Cardiac septum (tissue), 1 donor: ENCODE measurements around the gene WASF2. TPM values are rescaled to one million over a fixed set of nuclear protein-coding genes. Genes with fewer than 3 reads are reported as not detected.
A peak's percentile ranks its signal among the peaks of the same experiment; 100 is the strongest.
"Not testable (repeated sequence)": the region's sequence is repeated elsewhere in the genome, so short reads cannot be mapped to it uniquely, and the experiment has no call there.

Experiments used
- DNase-seq: peaks from one replicate; pipeline ENCODE4 v3.0.0-alpha.2; 2020; ENCODE audit warnings: low spot score
- intact Hi-C: fragments of 100-400 bp; cut with DNase I; formaldehyde crosslinking; loops from one replicate; pipeline ENCODE4 v1.14.0; 2022
- total RNA-seq: library from RNA; stranded (reverse); fragmentation: NEBNext Ultra II Directional; extraction: Animal tissue kit (Norgen Biotek cat#: 25700); gene quantifications from one replicate; pipeline ENCODE4 v1.2.1, GENCODE V29; 2021
- donor health status: DM: no; HTN: no; CAD: no.

WASF2 gene
- total RNA-seq, 1 donor from 2014 or later = 59.3 TPM

DNA sequence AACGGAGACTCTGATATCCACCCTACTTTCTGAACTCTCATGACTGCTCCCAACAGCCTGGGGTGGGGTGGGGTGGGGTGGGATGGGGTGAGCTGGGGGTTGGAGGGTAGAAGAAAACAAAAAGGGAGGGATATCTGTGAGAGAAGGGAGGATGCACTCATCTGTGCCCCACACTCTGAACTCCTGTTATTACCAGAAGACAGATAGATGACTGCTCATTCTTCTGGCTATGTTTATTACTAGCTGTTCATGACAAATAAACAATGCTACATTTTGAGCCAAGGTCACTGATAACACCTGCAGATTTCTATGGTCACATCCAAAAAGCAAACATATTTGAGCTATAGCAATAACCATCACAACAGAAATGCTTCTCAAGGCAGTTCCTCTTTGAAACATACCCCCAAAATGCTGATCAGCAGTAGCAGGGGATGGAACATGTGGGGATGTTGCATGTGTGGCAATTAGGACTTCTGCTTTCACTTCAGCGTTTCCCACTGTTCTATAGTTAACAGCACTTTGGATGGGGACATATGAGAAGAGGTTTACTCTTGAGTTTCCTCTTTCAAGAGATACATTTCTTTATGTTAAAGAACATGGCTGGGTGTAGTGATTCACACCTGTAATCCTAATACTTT is 54.3 kb downstream of the WASF2 start:
- intact Hi-C loops = no loop called here
- no peak for DNase-seq

GRCh38 chr1:27433706-27434105 is 56.3 kb downstream of the WASF2 start:
- intact Hi-C loops = loop anchor here (5.0 kb wide), 1 partner anchor 59 kb away; the partner anchor contains the start of gene WASF2

GRCh38 chr1:27432725-27433124 is 57.2 kb downstream of the WASF2 start:
- intact Hi-C loops = loop anchor here (5.0 kb wide), 1 partner anchor 60 kb away; the partner anchor contains the start of gene WASF2
- not testable (repeated sequence) for DNase-seq

More at GRCh38 chr1:27433706-27434105, 56.3 kb downstream of the WASF2 start:
- no peak for DNase-seq

GRCh38 chr1:27431601-27431940 is 58.4 kb downstream of the WASF2 start:
- DNase-seq = no peak
- intact Hi-C loops = loop anchor here (5.0 kb wide), 1 partner anchor 61 kb away; the partner anchor contains the start of gene WASF2

DNA sequence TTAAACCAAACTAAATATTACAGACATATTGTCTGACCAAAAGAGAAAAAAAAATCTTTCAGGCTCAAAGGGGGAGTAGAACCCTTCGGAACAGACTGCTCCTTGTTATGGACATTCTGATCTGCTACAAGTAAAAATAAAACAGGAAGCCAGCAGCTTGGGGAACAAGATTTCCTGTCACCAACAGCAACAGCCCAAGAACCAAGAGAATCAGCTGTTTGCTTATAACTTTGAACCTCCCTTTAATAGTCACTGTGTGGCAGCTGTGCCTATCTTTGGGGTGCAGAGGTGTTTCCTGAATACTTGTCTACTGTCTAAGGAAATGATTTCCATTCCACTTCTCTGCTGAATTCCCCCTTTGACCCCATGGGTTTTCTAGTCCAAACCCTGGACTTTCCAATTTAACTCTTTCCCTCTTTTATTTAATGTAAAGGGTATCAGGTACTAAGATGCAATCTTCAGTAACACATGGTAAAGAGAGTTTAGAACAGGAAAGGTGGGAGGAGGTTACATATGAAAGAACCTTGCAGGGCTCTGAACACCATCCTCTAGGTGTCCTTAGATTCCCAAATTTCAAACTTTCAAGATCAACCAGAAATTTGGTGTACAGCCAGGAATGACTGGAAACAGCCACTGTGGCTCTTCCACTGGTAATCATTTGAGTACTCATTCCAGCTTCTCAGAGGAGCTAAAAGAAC is 58.9 kb downstream of the WASF2 start:
- intact Hi-C loops = loop anchor here (5.0 kb wide), 1 partner anchor 61 kb away; the partner anchor contains the start of gene WASF2

DNA sequence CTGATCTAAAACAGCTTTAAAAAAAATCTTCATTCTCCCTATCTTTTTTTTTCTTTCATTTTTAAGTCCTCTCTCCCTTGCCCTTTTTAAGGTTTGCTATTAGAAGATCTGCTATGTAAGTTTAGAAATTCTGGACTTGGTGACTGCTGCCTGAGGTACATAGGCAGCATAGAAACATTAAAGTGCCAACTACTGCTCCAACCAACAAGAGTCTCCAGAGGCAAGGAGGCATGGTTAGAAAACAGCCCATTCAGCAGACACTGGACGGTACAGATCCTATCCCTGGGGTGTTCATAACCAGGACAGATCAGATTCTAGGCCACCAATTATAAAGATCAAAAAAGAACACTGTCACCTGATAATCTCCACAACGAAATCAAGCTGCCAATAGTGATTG is 60.9 kb downstream of the WASF2 start:
- intact Hi-C loops = no loop called here
- DNase-seq = no peak

More for the DNA sequence above, 58.9 kb downstream of the WASF2 start:
- no peak for DNase-seq

DNA sequence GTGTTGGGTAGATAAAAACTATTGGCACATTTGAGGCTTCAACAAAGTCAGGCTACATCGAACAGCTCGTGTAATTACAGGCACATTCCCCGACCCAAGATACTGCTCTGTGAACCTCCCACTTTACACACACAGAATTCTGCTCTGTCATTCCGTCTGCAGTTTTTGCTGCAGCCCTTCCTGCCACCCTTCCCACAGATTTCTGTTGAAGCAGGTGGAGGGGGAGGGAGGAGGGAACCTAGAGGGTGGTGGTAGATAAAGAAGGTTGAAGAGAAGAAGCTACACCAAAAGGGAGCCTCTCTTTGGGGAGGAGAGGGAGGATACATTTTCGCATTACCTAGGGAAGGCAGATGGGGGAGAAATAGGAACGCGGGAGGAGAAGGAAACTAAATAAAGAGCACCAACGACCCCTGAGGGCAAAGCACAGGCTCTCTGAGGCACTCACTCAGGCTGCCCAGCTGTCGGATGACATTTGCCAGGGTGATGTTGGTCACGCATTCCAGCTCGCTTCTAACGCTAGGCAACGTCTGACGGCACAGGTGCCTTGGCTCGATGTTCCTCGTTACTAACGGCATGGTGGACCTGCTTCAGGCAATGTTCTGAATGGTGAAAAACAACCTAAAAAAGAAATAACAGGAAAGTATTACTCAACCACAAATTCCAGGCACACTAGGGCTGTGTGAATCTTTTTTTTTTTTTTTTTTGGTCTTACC is 61.5 kb downstream of the WASF2 start:
- intact Hi-C loops = no loop called here
- peak; percentile 75 for DNase-seq

DNA sequence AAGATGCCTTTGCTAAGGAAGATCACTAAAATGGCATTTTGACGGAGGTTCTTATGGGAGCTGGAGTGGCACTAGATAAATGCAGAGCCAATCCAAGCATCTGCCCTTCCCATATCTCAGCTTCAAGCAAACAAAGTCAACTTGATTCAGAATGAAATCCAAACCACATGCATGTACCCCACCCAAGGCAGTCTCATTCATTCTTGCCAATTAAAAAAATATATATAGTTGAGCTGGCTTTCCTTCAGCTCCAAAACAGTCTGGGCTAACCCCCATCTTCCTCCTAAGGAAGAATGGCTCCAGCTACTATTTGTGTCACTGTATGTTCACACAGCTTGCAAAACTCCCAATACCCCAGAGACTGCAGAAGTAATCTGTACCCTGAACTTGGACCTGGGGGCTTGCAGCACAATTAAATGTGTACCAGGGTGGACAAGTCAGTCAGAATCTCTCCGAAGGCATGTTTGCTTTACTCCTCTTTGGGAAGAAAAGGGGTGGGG is 62.1 kb downstream of the WASF2 start:
- no peak for DNase-seq
- intact Hi-C loops = no loop called here

- intact Hi-C loops = no loop called here
- DNase-seq = no peak
Observed at GRCh38 chr1:27427329-27427728, 62.6 kb downstream of the WASF2 start.

DNA sequence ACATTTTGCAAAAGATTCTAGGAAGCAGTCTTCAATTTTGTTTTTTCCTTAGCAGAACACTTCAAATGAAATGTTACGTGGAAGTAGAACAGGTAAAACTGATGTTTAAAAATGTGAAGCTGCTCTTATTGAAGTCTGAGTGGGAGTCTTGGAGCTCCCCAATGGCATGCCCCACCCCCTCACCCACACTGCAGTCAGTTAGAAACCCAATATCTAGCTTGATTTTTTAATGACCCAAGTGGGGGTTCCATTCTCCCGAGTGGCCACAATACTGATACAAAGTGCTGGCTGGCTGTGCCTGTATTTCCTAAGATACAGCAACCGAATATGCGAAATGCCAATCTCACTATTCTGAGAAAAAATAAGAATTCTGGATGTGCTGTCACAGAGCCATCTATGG is 66.3 kb downstream of the WASF2 start:
- no peak for DNase-seq
- intact Hi-C loops = no loop called here

GRCh38 chr1:27418326-27419185 is 71.4 kb downstream of the WASF2 start:
- no peak for DNase-seq
- intact Hi-C loops = no loop called here

- intact Hi-C loops = loop anchor here (2.0 kb wide), 2 partner anchors 139 to 187 kb away; partner anchors contain the start of gene AHDC1
- DNase-seq = no peak
Observed at GRCh38 chr1:27417713-27418112, 72.3 kb downstream of the WASF2 start.

DNA sequence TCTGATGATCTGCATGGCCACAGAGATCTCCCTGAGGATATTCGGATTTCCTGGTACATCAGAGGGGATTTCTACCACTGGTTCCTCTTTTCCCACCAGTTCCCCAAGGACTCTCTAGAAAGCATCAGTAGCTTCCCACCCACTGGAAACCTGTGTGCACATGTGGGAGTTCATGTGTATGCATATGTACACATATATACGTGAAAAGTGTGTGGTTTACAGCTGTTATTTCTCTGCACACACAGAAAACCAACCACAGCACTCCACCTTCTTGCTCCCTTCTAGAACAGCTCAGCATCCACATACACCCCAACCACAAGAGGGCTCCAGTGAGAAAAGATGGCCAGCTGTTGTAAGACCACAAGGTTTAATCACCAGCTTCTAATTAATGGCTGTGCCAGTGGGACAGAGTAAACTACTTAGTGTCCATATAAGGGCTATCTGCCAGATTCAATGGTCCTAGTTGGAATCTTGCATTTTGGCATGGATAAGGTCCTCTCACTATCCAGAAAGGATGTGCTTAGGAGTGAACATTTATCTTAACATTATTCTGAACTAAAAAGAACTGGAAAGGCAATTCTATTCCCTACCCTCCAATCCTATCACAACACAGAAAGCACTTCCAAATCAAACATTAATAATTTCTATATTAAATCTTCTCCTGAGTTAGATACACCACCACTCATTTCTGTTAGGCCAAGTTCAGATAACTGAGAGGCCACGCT is 73.4 kb downstream of the WASF2 start:
- intact Hi-C loops = loop anchor here (2.0 kb wide), 2 partner anchors 140 to 188 kb away; partner anchors contain the start of gene AHDC1
- no peak for DNase-seq

DNA sequence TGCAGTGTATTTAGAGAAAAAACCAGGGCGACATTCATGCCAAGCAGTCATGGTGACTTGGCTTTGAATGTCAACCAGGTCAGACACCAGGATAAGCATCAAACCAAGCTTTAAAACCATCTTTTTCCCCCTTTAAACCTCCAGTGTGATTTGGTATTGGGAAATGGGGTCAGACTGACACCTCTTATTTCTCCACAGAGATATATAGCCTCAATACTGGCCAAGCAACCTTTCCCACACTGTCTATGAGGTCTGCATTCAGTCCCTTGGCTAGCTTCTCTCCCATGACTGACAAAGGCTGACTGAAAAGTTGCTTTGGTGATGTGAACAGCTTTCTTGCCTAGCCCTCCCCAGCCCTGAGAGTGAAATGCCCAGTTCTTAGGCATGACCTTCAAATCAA is 75.9 kb downstream of the WASF2 start:
- no peak for DNase-seq
- intact Hi-C loops = no loop called here

- intact Hi-C loops = no loop called here
- DNase-seq = no peak
Observed at GRCh38 chr1:27413004-27413403, 77.0 kb downstream of the WASF2 start.

DNA sequence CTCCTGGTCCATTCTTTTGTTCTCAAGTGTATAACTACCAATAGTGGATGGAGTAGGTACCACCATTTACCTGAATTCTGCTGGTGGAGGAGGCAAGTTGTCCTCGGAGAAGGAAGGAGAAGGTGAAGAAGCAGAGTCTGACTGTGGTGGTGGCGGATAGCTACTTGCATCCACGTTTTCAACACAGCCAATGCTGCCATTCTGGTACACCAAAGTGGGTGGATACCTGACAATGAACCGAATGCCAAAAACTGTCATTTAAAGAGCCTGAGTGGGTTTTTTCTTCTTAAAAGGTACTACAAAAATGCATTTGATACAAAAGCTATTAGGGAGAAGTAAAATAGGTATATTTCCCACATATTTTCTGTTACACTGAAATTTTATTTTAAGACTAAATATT is 77.5 kb downstream of the WASF2 start:
- intact Hi-C loops = no loop called here
- no peak for DNase-seq

DNA sequence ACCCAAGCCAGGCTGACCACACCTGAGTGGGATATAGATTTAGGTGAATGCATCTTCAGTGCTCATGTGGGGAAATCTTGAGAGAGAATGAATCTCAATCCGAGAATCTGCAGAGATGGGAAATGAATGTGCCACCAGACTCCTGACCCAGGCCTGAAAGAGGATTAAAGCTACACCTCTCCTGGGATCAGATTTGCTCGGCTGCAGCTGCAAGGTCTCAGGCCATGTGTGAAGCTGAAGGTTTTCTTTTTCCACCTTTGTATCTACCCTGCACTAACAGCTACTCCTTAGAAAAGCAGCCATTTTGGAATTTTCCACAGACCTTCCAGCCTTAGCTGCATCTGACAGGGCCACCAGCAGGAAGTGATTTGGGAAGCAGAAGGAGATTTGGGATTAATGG is 79.3 kb downstream of the WASF2 start:
- DNase-seq = no peak
- intact Hi-C loops = no loop called here

- intact Hi-C loops = no loop called here
- no peak for DNase-seq
Observed at GRCh38 chr1:27409669-27410068, 80.3 kb downstream of the WASF2 start.

DNA sequence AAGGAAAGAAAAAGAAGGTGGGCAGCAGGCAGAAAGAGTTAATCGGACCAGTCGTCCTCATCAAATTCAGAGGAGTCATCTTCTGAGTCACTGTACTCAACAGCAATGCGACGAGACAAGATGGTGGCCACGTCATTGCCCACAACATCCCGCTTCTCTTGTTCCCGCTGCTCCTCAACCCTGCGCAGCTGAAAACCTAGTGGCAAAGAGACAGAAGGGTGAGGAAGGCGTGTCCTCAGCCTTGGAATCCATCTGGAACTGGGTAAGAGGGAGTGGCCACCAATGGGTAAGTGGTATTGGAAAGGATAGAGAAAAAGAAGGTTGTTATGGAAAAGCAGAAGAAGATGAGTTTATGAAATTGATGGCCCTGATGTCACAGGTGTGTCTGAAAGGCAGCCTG is 81.8 kb downstream of the WASF2 start:
- no peak for DNase-seq
- intact Hi-C loops = no loop called here
